Loucy (cell line): Measurements from ENCODE around the gene KCNMA1.

Experiments used
- H2AFZ ChIP-seq: fragments of 200-600 bp; sonication (generic); 2 replicates; pipeline ENCODE4 v1.6.0; 2016; ENCODE audit warnings: antibody characterized with exemption, mild to moderate bottlenecking, low read length, moderate library complexity
- H3F3A ChIP-seq: fragments of 200-600 bp; 2 replicates; pipeline ENCODE4 v1.6.0; 2016; ENCODE audit warnings: antibody characterized with exemption, low read depth, mild to moderate bottlenecking
- H3K27me3 ChIP-seq: fragments of 200-600 bp; sonication (generic); 2 replicates; pipeline ENCODE4 v1.6.1; 2014; ENCODE audit warnings: low read length, mild to moderate bottlenecking; ENCODE audit not compliant: insufficient read depth, poor library complexity, severe bottlenecking
- H3K36me3 ChIP-seq: fragments of 200-600 bp; sonication (generic); 2 replicates; pipeline ENCODE4 v1.6.1; 2016; ENCODE audit warnings: low read length; ENCODE audit not compliant: insufficient read depth
- H3K4me1 ChIP-seq: fragments of 200-600 bp; sonication (generic); 2 replicates; pipeline ENCODE4 v1.5.1; 2014; ENCODE audit warnings: low read length, mild to moderate bottlenecking; ENCODE audit not compliant: insufficient read depth, poor library complexity, severe bottlenecking
- H3K4me2 ChIP-seq: fragments of 200-600 bp; sonication (generic); 2 replicates; pipeline ENCODE4 v1.6.0; 2014; ENCODE audit warnings: antibody characterized with exemption, low read length, low read depth, mild to moderate bottlenecking; ENCODE audit not compliant: poor library complexity, severe bottlenecking
- H3K4me3 ChIP-seq: fragments of 200-600 bp; sonication (generic); 2 replicates; pipeline ENCODE4 v1.5.1; 2014; ENCODE audit warnings: low read length, mild to moderate bottlenecking, mixed read lengths; ENCODE audit not compliant: poor library complexity, severe bottlenecking
- H3K79me2 ChIP-seq: fragments of 200-600 bp; sonication (generic); 2 replicates; pipeline ENCODE4 v1.6.1; 2014; ENCODE audit warnings: low read length; ENCODE audit not compliant: insufficient read depth
- H3K9ac ChIP-seq: fragments of 200-600 bp; sonication (generic); 2 replicates; pipeline ENCODE4 v1.6.0; 2014; ENCODE audit warnings: mild to moderate bottlenecking, low read depth, low read length, moderate library complexity; ENCODE audit not compliant: poor library complexity, severe bottlenecking
- H3K9me2 ChIP-seq: fragments of 200-600 bp; sonication (generic); replicated peaks from 2 replicates; pipeline ENCODE4 v1.6.1; 2016; ENCODE audit warnings: low read depth, low read length, mixed read lengths
- H3K9me3 ChIP-seq: fragments of 200-600 bp; sonication (generic); 2 replicates; pipeline ENCODE4 v1.6.1; 2014; ENCODE audit warnings: mild to moderate bottlenecking, antibody characterized with exemption, low read length, low read depth; ENCODE audit not compliant: insufficient read depth
- H4K20me1 ChIP-seq: fragments of 200-600 bp; sonication (generic); 2 replicates; pipeline ENCODE4 v1.6.0; 2014; ENCODE audit warnings: antibody characterized with exemption, low read length, mild to moderate bottlenecking; ENCODE audit not compliant: insufficient read depth, poor library complexity, severe bottlenecking
- EZH2phosphoT487 ChIP-seq: fragments of 200-600 bp; IDR thresholded peaks from 2 replicates; pipeline ENCODE4 v1.6.1; 2018; ENCODE audit warnings: antibody characterized with exemption, mild to moderate bottlenecking, moderate library complexity, borderline replicate concordance
- TF ChIP-seq, protein P1 (sequence below): fragments of 200-600 bp; sonication (generic); conservative IDR thresholded peaks from 2 replicates; pipeline ENCODE4 v1.5.1; 2014; ENCODE audit warnings: mild to moderate bottlenecking, antibody characterized with exemption, low read length

The KCNMA1 gene

DNA sequence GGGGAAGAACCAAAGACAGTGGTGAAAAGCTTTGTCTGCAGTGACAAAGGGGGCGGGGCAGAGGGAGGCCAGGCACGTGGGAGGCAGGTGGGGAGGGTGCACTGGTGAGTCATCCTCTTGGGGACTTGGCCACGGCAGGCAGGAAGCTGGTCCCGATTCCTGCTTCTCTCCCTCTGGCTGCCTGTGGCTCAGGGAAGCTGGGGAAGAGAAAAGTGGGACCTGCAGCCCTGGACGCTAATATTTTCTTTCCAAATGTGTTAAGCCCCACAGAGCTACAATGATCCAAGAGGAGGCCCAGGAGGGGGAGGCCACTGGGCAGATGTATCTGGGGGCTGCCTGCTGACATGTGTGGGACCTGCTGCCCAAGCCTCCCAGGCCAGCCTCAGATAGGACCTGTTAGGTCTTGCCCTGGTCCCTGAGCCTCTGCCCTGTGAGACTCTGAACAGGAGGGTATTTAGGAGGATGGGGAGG, 231.8 kb downstream of the KCNMA1 start:
- Histone ChIP-seq H2AFZ (no peak overlapping the region), H3K79me2 (no peaks in the 10 kb centered on the region), H3K4me1 (peaks cover 8% of the 10 kb centered on the region), H3K9me3 (no peaks in the 10 kb centered on the region), H3F3A (no peaks in the 10 kb centered on the region), H3K36me3 (no peaks in the 10 kb centered on the region), H3K4me3 (no peak overlapping the region), H3K27me3 (no peaks in the 10 kb centered on the region), H3K9me2 (no peaks in the 10 kb centered on the region), H4K20me1 (no peaks in the 10 kb centered on the region), H3K4me2 (no peak overlapping the region), H3K9ac (no peak overlapping the region)
- TF ChIP-seq EZH2phosphoT487 = no peak
- TF ChIP-seq, protein P1, sequence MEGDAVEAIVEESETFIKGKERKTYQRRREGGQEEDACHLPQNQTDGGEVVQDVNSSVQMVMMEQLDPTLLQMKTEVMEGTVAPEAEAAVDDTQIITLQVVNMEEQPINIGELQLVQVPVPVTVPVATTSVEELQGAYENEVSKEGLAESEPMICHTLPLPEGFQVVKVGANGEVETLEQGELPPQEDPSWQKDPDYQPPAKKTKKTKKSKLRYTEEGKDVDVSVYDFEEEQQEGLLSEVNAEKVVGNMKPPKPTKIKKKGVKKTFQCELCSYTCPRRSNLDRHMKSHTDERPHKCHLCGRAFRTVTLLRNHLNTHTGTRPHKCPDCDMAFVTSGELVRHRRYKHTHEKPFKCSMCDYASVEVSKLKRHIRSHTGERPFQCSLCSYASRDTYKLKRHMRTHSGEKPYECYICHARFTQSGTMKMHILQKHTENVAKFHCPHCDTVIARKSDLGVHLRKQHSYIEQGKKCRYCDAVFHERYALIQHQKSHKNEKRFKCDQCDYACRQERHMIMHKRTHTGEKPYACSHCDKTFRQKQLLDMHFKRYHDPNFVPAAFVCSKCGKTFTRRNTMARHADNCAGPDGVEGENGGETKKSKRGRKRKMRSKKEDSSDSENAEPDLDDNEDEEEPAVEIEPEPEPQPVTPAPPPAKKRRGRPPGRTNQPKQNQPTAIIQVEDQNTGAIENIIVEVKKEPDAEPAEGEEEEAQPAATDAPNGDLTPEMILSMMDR = no peak

DNA sequence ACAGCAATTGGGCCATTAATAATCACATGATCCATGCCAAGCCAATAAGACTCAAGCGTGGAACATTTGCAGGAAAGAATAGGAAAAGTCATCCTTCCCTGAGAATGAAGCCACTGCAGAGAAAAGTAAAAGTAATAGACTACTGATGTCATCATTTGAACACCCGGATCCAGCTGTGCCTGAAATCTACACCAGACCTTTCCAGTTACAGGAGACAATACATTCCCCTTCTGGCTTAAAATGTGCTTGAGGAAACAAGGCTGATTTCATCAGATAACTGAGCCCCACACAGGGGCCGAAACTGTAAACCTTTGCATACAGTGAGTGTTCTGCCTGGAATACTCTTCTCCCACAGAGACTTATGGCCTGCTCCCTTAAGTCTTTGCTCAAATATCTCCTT, 232.8 kb downstream of the KCNMA1 start:
- no peaks in the 10 kb centered on the region for H3K79me2 ChIP-seq
- peaks cover 8% of the 10 kb centered on the region for H3K4me1 ChIP-seq
- no peaks in the 10 kb centered on the region for H4K20me1 ChIP-seq
- H3K9me3 ChIP-seq = no peaks in the 10 kb centered on the region
- H3F3A ChIP-seq = no peaks in the 10 kb centered on the region
- no peak overlapping the region for H2AFZ ChIP-seq
- H3K4me3 ChIP-seq = no peak overlapping the region
- H3K4me2 ChIP-seq = no peak overlapping the region
- TF ChIP-seq EZH2phosphoT487 = no peak
- TF ChIP-seq, protein P1 = no peak
- no peaks in the 10 kb centered on the region for H3K36me3 ChIP-seq
- no peaks in the 10 kb centered on the region for H3K9me2 ChIP-seq
- H3K27me3 ChIP-seq = no peaks in the 10 kb centered on the region
- no peak overlapping the region for H3K9ac ChIP-seq

DNA sequence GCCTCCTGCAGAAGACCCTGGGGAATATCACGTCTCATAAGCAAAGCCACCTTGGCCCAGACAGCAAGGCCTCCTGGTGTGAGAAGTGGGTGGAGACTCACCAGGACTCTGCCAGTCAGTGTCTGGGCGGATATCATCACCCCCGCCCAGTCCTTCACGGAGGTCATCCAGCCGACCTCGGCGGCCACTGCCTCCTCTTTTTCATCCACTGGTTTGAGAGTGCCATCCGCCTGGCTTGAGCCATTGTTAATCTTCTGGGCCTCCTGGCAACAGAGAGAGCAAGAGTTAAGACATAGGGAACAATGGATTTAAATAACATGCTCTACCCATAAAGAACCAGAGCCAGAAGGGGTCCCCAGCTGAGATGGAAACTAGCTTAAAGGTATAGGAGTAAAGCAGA, 233.8 kb downstream of the KCNMA1 start:
- H3K9me3 ChIP-seq = no peaks in the 10 kb centered on the region
- H3K4me1 ChIP-seq = peaks cover 11% of the 10 kb centered on the region
- no peaks in the 10 kb centered on the region for H3K27me3 ChIP-seq
- no peak overlapping the region for H3K4me3 ChIP-seq
- no peaks in the 10 kb centered on the region for H3K79me2 ChIP-seq
- no peaks in the 10 kb centered on the region for H4K20me1 ChIP-seq
- H3K9me2 ChIP-seq = no peaks in the 10 kb centered on the region
- H3K9ac ChIP-seq = no peak overlapping the region
- H3K36me3 ChIP-seq = no peaks in the 10 kb centered on the region
- TF ChIP-seq, protein P1 = no peak
- TF ChIP-seq EZH2phosphoT487 = no peak
- no peak overlapping the region for H3K4me2 ChIP-seq
- H3F3A ChIP-seq = no peaks in the 10 kb centered on the region
- H2AFZ ChIP-seq = no peak overlapping the region
